IPS-11a (cell line): ENCODE data around the gene ITFG1.
"Not testable (repeated sequence)": the region's sequence is repeated elsewhere in the genome, so short reads cannot be mapped to it uniquely, and the experiment has no call there.

Experiments
- H3K4me3 ChIP-seq: one replicate; pipeline ENCODE4 v1.5.1; 2013; ENCODE audit warnings: low read depth, low read length, control low read depth

Gene ITFG1

GRCh38 chr16:47162670-47163420, 298.0 kb downstream of the ITFG1 start:
- H3K4me3 ChIP-seq: no peak overlapping the region

GRCh38 chr16:47161464-47161863, 299.4 kb downstream of the ITFG1 start:
- no peak overlapping the region for H3K4me3 ChIP-seq

GRCh38 chr16:47160422-47160821, 300.4 kb downstream of the ITFG1 start:
- H3K4me3 ChIP-seq: no peak overlapping the region

- no peak overlapping the region for H3K4me3 ChIP-seq
Observed at GRCh38 chr16:47158992-47159391, 301.9 kb downstream of the ITFG1 start.

- no peak overlapping the region for H3K4me3 ChIP-seq
Observed at GRCh38 chr16:47156680-47157215, 304.1 kb downstream of the ITFG1 start.

- not testable (repeated sequence) for H3K4me3 ChIP-seq
Observed at GRCh38 chr16:47152501-47152900, 308.4 kb downstream of the ITFG1 start.

- H3K4me3 ChIP-seq: no peak overlapping the region
Observed at GRCh38 chr16:47150067-47150466, 310.8 kb downstream of the ITFG1 start.

GRCh38 chr16:47144559-47144877, 316.3 kb downstream of the ITFG1 start:
- peak overlapping the region; percentile 69 for H3K4me3 ChIP-seq

GRCh38 chr16:47143677-47144558, 316.9 kb downstream of the ITFG1 start, which contains the start of gene NETO2:
Gene NETO2 (minus strand): TSS chr16:47143945. CDS start chr16:47143612, 333 bp downstream.
- H3K4me3 ChIP-seq: peak within 1 kb of the TSS; percentile 69

- H3K4me3 ChIP-seq: peak overlapping the region; percentile 69
Observed at GRCh38 chr16:47142821-47143676, 317.8 kb downstream of the ITFG1 start.

- H3K4me3 ChIP-seq: peak overlapping the region; percentile 69
Observed at GRCh38 chr16:47142486-47142820, 318.4 kb downstream of the ITFG1 start.

GRCh38 chr16:47141773-47142485, 318.9 kb downstream of the ITFG1 start:
- H3K4me3 ChIP-seq: peak overlapping the region; percentile 69

GRCh38 chr16:47140686-47141085, 320.2 kb downstream of the ITFG1 start:
- no peak overlapping the region for H3K4me3 ChIP-seq

- H3K4me3 ChIP-seq: no peak overlapping the region
Observed at GRCh38 chr16:47139561-47140185, 321.2 kb downstream of the ITFG1 start.

- H3K4me3 ChIP-seq: not testable (repeated sequence)
Observed at GRCh38 chr16:47137925-47138324, 322.9 kb downstream of the ITFG1 start.

GRCh38 chr16:47136099-47136842, 324.6 kb downstream of the ITFG1 start:
- H3K4me3 ChIP-seq: no peak overlapping the region

- no peak overlapping the region for H3K4me3 ChIP-seq
Observed at GRCh38 chr16:47134550-47134949, 326.3 kb downstream of the ITFG1 start.

GRCh38 chr16:47132308-47132707, 328.6 kb downstream of the ITFG1 start:
- H3K4me3 ChIP-seq: no peak overlapping the region

GRCh38 chr16:47129755-47130435, 331.0 kb downstream of the ITFG1 start:
- H3K4me3 ChIP-seq: no peak overlapping the region
